ENCODE results near the gene MYD88.

Gene MYD88

GRCh38 chr3:38120693-38121450, 17.6 kb upstream of the MYD88 start:
- no peak overlapping the region for H3K4me3 ChIP-seq (ENCODE audit: low read depth, low read length)
- no peak for TF ChIP-seq CTCF (IDR thresholded peaks at IDR 0.05; ENCODE audit: low read depth, low read length, missing control alignments)
- in situ Hi-C loops (cut with HindIII; ENCODE audit: low sequenced_read_pairs), result no loop called here
- DNase-seq (ENCODE audit: low read depth), result no peak

- no peak overlapping the region for H3K4me3 ChIP-seq (ENCODE audit: low read depth, low read length)
- no peak for DNase-seq (ENCODE audit: low read depth)
- no peak for TF ChIP-seq CTCF (IDR thresholded peaks at IDR 0.05; ENCODE audit: low read depth, low read length, missing control alignments)
- in situ Hi-C loops (cut with HindIII; ENCODE audit: low sequenced_read_pairs), result no loop called here
Observed at GRCh38 chr3:38121451-38121831, 17.0 kb upstream of the MYD88 start.

GRCh38 chr3:38121832-38122461, 16.5 kb upstream of the MYD88 start:
- H3K4me3 ChIP-seq (ENCODE audit: low read depth, low read length), result no peak overlapping the region
- in situ Hi-C loops (cut with HindIII; ENCODE audit: low sequenced_read_pairs), result no loop called here
- TF ChIP-seq CTCF (IDR thresholded peaks at IDR 0.05; ENCODE audit: low read depth, low read length, missing control alignments), result no peak
- no peak for DNase-seq (ENCODE audit: low read depth)

- in situ Hi-C loops (cut with HindIII; ENCODE audit: low sequenced_read_pairs), result no loop called here
Observed at GRCh38 chr3:38122712-38123290, 15.7 kb upstream of the MYD88 start.

GRCh38 chr3:38124324-38125122, 13.9 kb upstream of the MYD88 start:
- no peak for DNase-seq (ENCODE audit: low read depth)
- in situ Hi-C loops (cut with HindIII; ENCODE audit: low sequenced_read_pairs), result loop anchor here (5.0 kb wide), 1 partner anchor 37 kb away; no protein-coding TSS in a partner anchor
- TF ChIP-seq CTCF (IDR thresholded peaks at IDR 0.05; ENCODE audit: low read depth, low read length, missing control alignments), result no peak
- no peak overlapping the region for H3K4me3 ChIP-seq (ENCODE audit: low read depth, low read length)

More at GRCh38 chr3:38122712-38123290, 15.7 kb upstream of the MYD88 start:
- DNase-seq (ENCODE audit: low read depth), result no peak
- no peak overlapping the region for H3K4me3 ChIP-seq (ENCODE audit: low read depth, low read length)
- TF ChIP-seq CTCF (IDR thresholded peaks at IDR 0.05; ENCODE audit: low read depth, low read length, missing control alignments), result no peak

Data from astrocyte of the cerebellum (primary cell).